Measurements from ENCODE around the gene OSBPL5. TPM values are rescaled to one million over a fixed set of nuclear protein-coding genes. Genes with fewer than 3 reads are reported as not detected.

OSBPL5 gene
- total RNA-seq, 1 donor from 2014 or later = 88.4 TPM

GRCh38 chr11:3188496-3189195 is 23.5 kb upstream of the OSBPL5 start:
- intact Hi-C loops (cut with DNase I) = no loop called here
- Histone ChIP-seq H3K4me3 (no peak overlapping the region), H3K36me3 (no peaks in the 10 kb centered on the region), H3K27me3 (no peaks in the 10 kb centered on the region), H3K9me3 (no peaks in the 10 kb centered on the region), H3K4me1 (no peaks in the 10 kb centered on the region), H3K27ac (no peak overlapping the region)
- DNase-seq (ENCODE audit: extremely low spot score in 2 of 2) = no peak
- TF ChIP-seq CTCF (IDR thresholded peaks at IDR 0.05) = no peak
- no peak for TF ChIP-seq POLR2A (IDR thresholded peaks at IDR 0.05)
- TF ChIP-seq POLR2AphosphoS5 (IDR thresholded peaks at IDR 0.05; ENCODE audit: insufficient read depth in 1 of 2, low read depth in 1 of 2) = no peak

DNA sequence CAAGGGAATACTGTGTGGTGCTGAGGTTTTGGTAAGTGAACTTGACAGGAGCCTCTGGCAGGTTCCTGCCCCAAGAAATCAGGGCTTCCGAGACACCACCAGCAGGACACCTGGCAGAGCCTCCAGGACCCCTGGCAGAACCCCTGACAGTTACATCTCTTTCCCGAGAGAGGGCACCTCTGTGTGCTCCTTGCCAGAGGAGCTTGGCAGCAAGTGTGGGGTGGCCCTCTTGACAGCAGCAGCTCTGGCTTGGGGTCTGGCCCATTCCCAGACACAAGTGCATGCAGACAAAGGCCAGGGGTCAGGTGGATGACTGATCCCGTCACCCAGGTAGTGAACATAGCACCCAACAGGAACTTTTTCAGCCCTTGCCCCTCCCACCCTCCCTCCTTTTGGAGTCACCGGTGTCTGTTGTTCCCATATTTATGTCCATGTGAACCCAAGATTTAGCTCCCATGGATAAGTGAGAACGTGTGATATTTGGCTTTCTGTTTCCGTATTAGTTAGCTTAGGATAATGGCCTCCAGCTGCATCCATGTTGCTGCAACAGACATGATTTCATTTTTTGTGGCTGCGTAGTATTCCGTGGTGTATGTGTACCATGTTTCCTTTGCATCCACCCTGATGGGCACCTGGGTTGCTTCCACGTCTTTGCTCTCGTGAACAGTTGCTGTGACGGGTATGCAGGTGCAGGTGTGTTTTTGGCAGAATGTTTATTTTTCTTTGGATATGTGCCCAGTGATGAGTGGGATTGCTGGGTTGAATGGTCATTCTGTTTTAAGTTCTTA is 21.2 kb upstream of the OSBPL5 start:
- Histone ChIP-seq H3K36me3 (no peaks in the 10 kb centered on the region), H3K27ac (no peak overlapping the region), H3K9me3 (no peaks in the 10 kb centered on the region), H3K4me1 (no peaks in the 10 kb centered on the region), H3K4me3 (no peak overlapping the region), H3K27me3 (no peaks in the 10 kb centered on the region)
- no peak for TF ChIP-seq POLR2A (IDR thresholded peaks at IDR 0.05)
- no peak for TF ChIP-seq CTCF (IDR thresholded peaks at IDR 0.05)
- no peak for TF ChIP-seq POLR2AphosphoS5 (IDR thresholded peaks at IDR 0.05; ENCODE audit: insufficient read depth in 1 of 2, low read depth in 1 of 2)
- intact Hi-C loops (cut with DNase I) = no loop called here
- DNase-seq (ENCODE audit: extremely low spot score in 2 of 2) = no peak

- Histone ChIP-seq H3K4me3 (no peak overlapping the region), H3K27ac (no peak overlapping the region), H3K4me1 (no peaks in the 10 kb centered on the region), H3K27me3 (no peaks in the 10 kb centered on the region), H3K9me3 (no peaks in the 10 kb centered on the region), H3K36me3 (no peaks in the 10 kb centered on the region)
- TF ChIP-seq POLR2AphosphoS5 (IDR thresholded peaks at IDR 0.05; ENCODE audit: insufficient read depth in 1 of 2, low read depth in 1 of 2) (no peak), CTCF (IDR thresholded peaks at IDR 0.05) (no peak), POLR2A (IDR thresholded peaks at IDR 0.05) (no peak)
- intact Hi-C loops (cut with DNase I) = no loop called here
- no peak for DNase-seq (ENCODE audit: extremely low spot score in 2 of 2)
These were observed 19.7 kb upstream of the OSBPL5 start for GRCh38 chr11:3184732-3185347.

DNA sequence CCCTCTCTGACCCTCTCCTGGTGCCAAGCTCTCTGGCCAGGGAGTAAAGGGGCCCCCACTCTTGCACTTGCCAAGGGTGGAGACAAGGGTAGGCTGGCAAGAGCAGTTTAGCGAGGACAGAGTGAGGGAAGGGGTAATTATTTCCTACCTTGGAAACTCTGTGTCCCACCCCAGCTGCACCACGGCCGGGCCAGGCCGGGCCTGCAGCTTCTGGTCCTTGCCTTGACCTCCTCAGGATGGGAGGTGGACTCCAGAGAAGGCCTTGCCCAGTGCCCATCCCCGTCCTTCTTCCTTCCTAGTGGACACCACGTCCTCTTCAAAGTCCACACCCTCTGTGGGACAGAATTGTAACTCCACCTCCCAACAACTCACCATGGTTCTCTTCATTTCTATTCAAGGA is 18.4 kb upstream of the OSBPL5 start:
- no peaks in the 10 kb centered on the region for H3K4me1 ChIP-seq
- intact Hi-C loops (cut with DNase I) = no loop called here
- no peaks in the 10 kb centered on the region for H3K27me3 ChIP-seq
- TF ChIP-seq CTCF (IDR thresholded peaks at IDR 0.05) (no peak), POLR2A (IDR thresholded peaks at IDR 0.05) (no peak), POLR2AphosphoS5 (IDR thresholded peaks at IDR 0.05; ENCODE audit: insufficient read depth in 1 of 2, low read depth in 1 of 2) (no peak)
- H3K36me3 ChIP-seq = no peaks in the 10 kb centered on the region
- H3K9me3 ChIP-seq = no peaks in the 10 kb centered on the region
- H3K4me3 ChIP-seq = no peak overlapping the region
- DNase-seq (ENCODE audit: extremely low spot score in 2 of 2) = no peak
- no peak overlapping the region for H3K27ac ChIP-seq
